K562 (cell line): ENCODE results near the gene FAM120AOS.

Experiments
- CHD2 ChIP-seq: IDR thresholded peaks from 2 replicates; pipeline ENCODE4 v1.6.1; 2011; ENCODE audit warnings: low read depth, low read length
- RBM22 ChIP-seq: fragments of 200-400 bp; formaldehyde crosslinking; IDR thresholded peaks from 2 replicates; pipeline ENCODE4 v1.6.1; 2018; ENCODE audit warnings: low read length, low read depth; ENCODE audit not compliant: poor library complexity, severe bottlenecking

DNA sequence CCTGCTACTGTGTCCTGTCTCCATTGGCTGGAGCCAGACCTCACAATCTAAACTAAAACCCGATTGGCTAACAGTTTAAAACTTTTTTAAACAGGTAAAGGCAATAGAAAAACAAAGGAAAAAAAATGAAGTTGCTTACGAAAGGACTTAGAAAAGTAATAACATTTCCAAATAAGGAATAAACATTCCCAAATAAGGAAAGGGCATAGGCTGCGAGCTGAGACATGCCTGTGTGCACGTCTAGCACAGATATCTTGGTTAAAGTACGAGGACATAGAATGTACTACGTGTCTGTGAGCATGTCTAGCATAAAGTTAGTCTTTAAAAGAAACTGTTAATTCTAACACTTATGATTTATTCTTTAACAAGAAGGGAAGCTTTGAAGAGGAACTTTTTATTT is 17.2 kb downstream of the FAM120AOS start:
- TF ChIP-seq RBM22 (no peak), CHD2 (no peak)
